NT2/D1 (cell line): ENCODE data around the gene CHCHD4.

ENCODE experiments used
- DNase-seq: peaks from one replicate; pipeline ENCODE4 v3.0.0-alpha.2; 2011; ENCODE audit warnings: low read depth, low spot score
- H3K27me3 ChIP-seq: 2 replicates; pipeline ENCODE4 v1.6.0; 2011; ENCODE audit warnings: mild to moderate bottlenecking; ENCODE audit not compliant: insufficient read length, insufficient read depth
- H3K36me3 ChIP-seq: 2 replicates; pipeline ENCODE4 v1.6.1; 2011; ENCODE audit warnings: mild to moderate bottlenecking, low read length, mixed read lengths; ENCODE audit not compliant: insufficient read depth, insufficient read length
- H3K4me1 ChIP-seq: 2 replicates; pipeline ENCODE4 v1.5.1; 2011; ENCODE audit not compliant: insufficient read depth, insufficient read length
- H3K4me3 ChIP-seq: 2 replicates; pipeline ENCODE4 v1.5.1; 2011; ENCODE audit warnings: low read depth; ENCODE audit not compliant: insufficient read length
- H3K9ac ChIP-seq: 2 replicates; pipeline ENCODE4 v1.6.0; 2011; ENCODE audit warnings: low read depth; ENCODE audit not compliant: insufficient read length
- H3K9me3 ChIP-seq: 2 replicates; pipeline ENCODE4 v1.5.1; 2011; ENCODE audit warnings: mild to moderate bottlenecking, low read length; ENCODE audit not compliant: insufficient read depth
- SUZ12 ChIP-seq: IDR thresholded peaks from 2 replicates; pipeline ENCODE4 v1.6.1; 2011; ENCODE audit not compliant: insufficient read length, insufficient read depth; ENCODE audit errors: extremely low read depth
- YY1 ChIP-seq: IDR thresholded peaks from 2 replicates; pipeline ENCODE4 v1.6.1; 2011; ENCODE audit not compliant: insufficient read length, insufficient read depth
- ZNF274 ChIP-seq: IDR thresholded peaks from 2 replicates; pipeline ENCODE4 v1.6.1; 2011; ENCODE audit warnings: mild to moderate bottlenecking, low read depth, low read length

The CHCHD4 gene

GRCh38 chr3:14128724-14129123 is 4.1 kb upstream of the CHCHD4 start:
- H3K4me3 ChIP-seq: no peak overlapping the region
- no peak overlapping the region for H3K9ac ChIP-seq
- no peaks in the 10 kb centered on the region for H3K27me3 ChIP-seq
- H3K4me1 ChIP-seq: peaks cover 5% of the 10 kb centered on the region
- peaks cover 78% of the 10 kb centered on the region for H3K36me3 ChIP-seq
- no peaks in the 10 kb centered on the region for H3K9me3 ChIP-seq
- TF ChIP-seq YY1 (no peak), SUZ12 (no peak), ZNF274 (no peak)
- no peak for DNase-seq

GRCh38 chr3:14127516-14128161 is 3.0 kb upstream of the CHCHD4 start:
- Histone ChIP-seq H3K36me3 (peaks cover 67% of the 10 kb centered on the region), H3K4me3 (no peak overlapping the region), H3K9ac (no peak overlapping the region), H3K9me3 (peaks cover 8% of the 10 kb centered on the region; the same call in 1 of the 2 replicates), H3K4me1 (peaks cover 5% of the 10 kb centered on the region), H3K27me3 (no peaks in the 10 kb centered on the region)
- no peak for DNase-seq
- TF ChIP-seq ZNF274: no peak
- TF ChIP-seq SUZ12: no peak
- TF ChIP-seq YY1: no peak

GRCh38 chr3:14126887-14127505 is 2.3 kb upstream of the CHCHD4 start:
- no peaks in the 10 kb centered on the region for H3K27me3 ChIP-seq
- peaks cover 67% of the 10 kb centered on the region for H3K36me3 ChIP-seq
- TF ChIP-seq ZNF274 (no peak), YY1 (no peak), SUZ12 (no peak)
- H3K4me1 ChIP-seq: peaks cover 5% of the 10 kb centered on the region
- H3K9ac ChIP-seq: no peak overlapping the region
- H3K9me3 ChIP-seq: peaks cover 14% of the 10 kb centered on the region
- no peak overlapping the region for H3K4me3 ChIP-seq
- no peak for DNase-seq

GRCh38 chr3:14126017-14126886 is 1.6 kb upstream of the CHCHD4 start:
- H3K4me1 ChIP-seq: peaks cover 5% of the 10 kb centered on the region
- peaks cover 22% of the 10 kb centered on the region for H3K9me3 ChIP-seq
- TF ChIP-seq SUZ12: no peak
- no peak for TF ChIP-seq YY1
- TF ChIP-seq ZNF274: no peak
- H3K9ac ChIP-seq: peak overlapping the region; percentile 97
- H3K4me3 ChIP-seq: peak overlapping the region; percentile 97
- no peaks in the 10 kb centered on the region for H3K27me3 ChIP-seq
- DNase-seq: no peak
- H3K36me3 ChIP-seq: peaks cover 67% of the 10 kb centered on the region

- H3K4me1 ChIP-seq: peaks cover 5% of the 10 kb centered on the region
- peak overlapping the region; percentile 97 for H3K4me3 ChIP-seq
- H3K27me3 ChIP-seq: no peaks in the 10 kb centered on the region
- H3K9ac ChIP-seq: peak overlapping the region; percentile 97
- H3K9me3 ChIP-seq: peaks cover 30% of the 10 kb centered on the region
- peaks cover 67% of the 10 kb centered on the region for H3K36me3 ChIP-seq
- peak; percentile 71 for DNase-seq
- TF ChIP-seq SUZ12 (no peak), YY1 (no peak), ZNF274 (no peak)
Observed at GRCh38 chr3:14125193-14126016, 735 bp upstream of the CHCHD4 start.

- Histone ChIP-seq H3K4me1 (peaks cover 5% of the 10 kb centered on the region), H3K4me3 (peak overlapping the region; percentile 97), H3K36me3 (peaks cover 65% of the 10 kb centered on the region), H3K9ac (peak overlapping the region; percentile 70), H3K9me3 (peaks cover 42% of the 10 kb centered on the region), H3K27me3 (no peaks in the 10 kb centered on the region)
- TF ChIP-seq SUZ12: no peak
- no peak for TF ChIP-seq YY1
- no peak for TF ChIP-seq ZNF274
- no peak for DNase-seq
Observed at GRCh38 chr3:14124223-14124614, 451 bp downstream of the CHCHD4 start.
